SJSA1 (cell line): ENCODE results near the gene TSACC. TPM values are rescaled to one million over a fixed set of nuclear protein-coding genes. Genes with fewer than 3 reads are reported as not detected.
"Not testable (repeated sequence)": the region's sequence is repeated elsewhere in the genome, so short reads cannot be mapped to it uniquely, and the experiment has no call there.

Experiments used
- DNase-seq, 2 experiments: peaks; one replicate each; pipeline ENCODE4 v3.0.0-alpha.2; 2015 to 2020; ENCODE audit warnings: low spot score in 2 of 2, low read depth in 1 of 2
- H3K27ac ChIP-seq: fragments of 250-450 bp; sonication (Bioruptor Pico); 2 replicates; pipeline ENCODE4 v1.5.1; 2020; ENCODE audit warnings: mild to moderate bottlenecking, moderate library complexity
- H3K27me3 ChIP-seq: fragments of 250-450 bp; sonication (Bioruptor Pico); replicated peaks from 2 replicates; pipeline ENCODE4 v1.5.1; 2020; ENCODE audit warnings: mild to moderate bottlenecking, moderate library complexity
- H3K36me3 ChIP-seq: fragments of 250-450 bp; sonication (Bioruptor Pico); 2 replicates; pipeline ENCODE4 v1.5.1; 2020; ENCODE audit warnings: mild to moderate bottlenecking
- H3K4me1 ChIP-seq: fragments of 250-450 bp; sonication (Bioruptor Pico); replicated peaks from 2 replicates; pipeline ENCODE4 v1.6.1; 2021; ENCODE audit warnings: mild to moderate bottlenecking
- H3K4me3 ChIP-seq: fragments of 250-450 bp; sonication (Bioruptor Pico); 2 replicates; pipeline ENCODE4 v1.5.1; 2020; ENCODE audit warnings: mild to moderate bottlenecking
- H3K9me3 ChIP-seq: fragments of 250-450 bp; sonication (Bioruptor Pico); replicated peaks from 2 replicates; pipeline ENCODE4 v1.5.1; 2020; ENCODE audit warnings: mild to moderate bottlenecking
- total RNA-seq: library from RNA; depleted of rRNA; stranded (reverse); fragments of >200 nt; shearing (Covaris generic); gene quantifications from 2 replicates; pipeline ENCODE4 v1.2.3, GENCODE V29; 2014

TSACC gene
- total RNA-seq, 1 experiment from 2014 or later: not detected

- Histone ChIP-seq H3K36me3 (peaks cover 97% of the 10 kb centered on the region), H3K9me3 (no peaks in the 10 kb centered on the region), H3K4me1 (no peaks in the 10 kb centered on the region), H3K27ac (no peak overlapping the region), H3K4me3 (no peak overlapping the region), H3K27me3 (no peaks in the 10 kb centered on the region)
- no peak for DNase-seq
Measured at GRCh38 chr1:156320560-156320959, 17.8 kb upstream of the TSACC start.

- not testable (repeated sequence) for DNase-seq, H3K4me3 ChIP-seq, H3K9me3 ChIP-seq, H3K27ac ChIP-seq, H3K4me1 ChIP-seq, H3K27me3 ChIP-seq
- peaks cover 87% of the 10 kb centered on the region for H3K36me3 ChIP-seq
Measured at GRCh38 chr1:156323179-156323578, 15.1 kb upstream of the TSACC start.

DNA sequence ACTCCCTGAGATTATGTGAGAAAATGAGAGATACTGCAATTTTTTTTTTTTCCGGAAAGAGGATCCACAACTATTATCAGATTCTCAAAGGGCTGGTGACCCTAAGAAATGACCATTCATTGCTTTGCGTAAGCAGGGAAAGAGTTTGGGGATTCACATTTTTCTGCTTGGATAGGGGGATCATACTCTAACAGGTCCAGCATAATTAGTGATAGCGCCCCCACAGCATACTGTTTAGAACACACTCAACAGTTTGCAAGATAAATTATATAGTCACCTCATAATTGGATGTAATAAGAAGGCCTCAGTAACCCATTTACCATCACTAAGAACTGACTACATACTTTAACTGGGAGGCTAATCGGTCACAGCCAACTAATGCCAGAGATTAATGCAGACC, 2.1 kb upstream of the TSACC start:
- Histone ChIP-seq H3K4me3 (no peak overlapping the region), H3K27me3 (no peaks in the 10 kb centered on the region), H3K36me3 (peaks cover 61% of the 10 kb centered on the region), H3K4me1 (peaks cover 10% of the 10 kb centered on the region), H3K9me3 (no peaks in the 10 kb centered on the region), H3K27ac (no peak overlapping the region)
- no peak for DNase-seq

- no peak for DNase-seq
- Histone ChIP-seq H3K9me3 (no peaks in the 10 kb centered on the region), H3K27ac (no peak overlapping the region), H3K4me1 (peaks cover 10% of the 10 kb centered on the region), H3K4me3 (peak overlapping the region; percentile 57), H3K36me3 (peaks cover 50% of the 10 kb centered on the region), H3K27me3 (no peaks in the 10 kb centered on the region)
Measured at GRCh38 chr1:156337052-156337887, 1.1 kb upstream of the TSACC start.

GRCh38 chr1:156337888-156338179, 492 bp upstream of the TSACC start:
- H3K9me3 ChIP-seq: no peaks in the 10 kb centered on the region
- peaks cover 45% of the 10 kb centered on the region for H3K36me3 ChIP-seq
- no peaks in the 10 kb centered on the region for H3K27me3 ChIP-seq
- no peak overlapping the region for H3K27ac ChIP-seq
- no peak for DNase-seq
- peak overlapping the region; percentile 57 for H3K4me3 ChIP-seq
- H3K4me1 ChIP-seq: peaks cover 10% of the 10 kb centered on the region

GRCh38 chr1:156342166-156342955, 4.0 kb downstream of the TSACC start:
- H3K27ac ChIP-seq: no peak overlapping the region

DNA sequence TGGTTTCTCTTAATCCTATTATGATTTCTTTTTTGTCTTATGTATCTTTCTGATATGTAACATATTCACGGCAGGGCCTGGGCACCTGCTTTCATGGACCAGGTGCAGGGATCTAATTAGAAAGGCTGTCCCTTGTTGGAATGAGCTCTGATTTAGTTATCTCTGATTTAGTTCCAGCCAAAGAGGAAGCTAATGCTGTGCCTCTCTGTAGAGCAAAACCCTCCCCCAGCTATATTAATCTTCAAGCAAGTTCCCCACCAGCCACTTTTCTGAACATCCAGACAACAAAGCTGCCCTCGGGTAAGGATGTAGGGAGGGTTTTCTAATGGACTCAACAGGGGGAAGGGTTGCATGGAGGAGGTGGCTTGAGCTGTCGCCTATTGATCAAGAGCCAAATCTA, 6.1 kb downstream of the TSACC start:
- H3K4me1 ChIP-seq: no peaks in the 10 kb centered on the region
- H3K9me3 ChIP-seq: no peaks in the 10 kb centered on the region
- H3K27ac ChIP-seq: no peak overlapping the region
- peaks cover 22% of the 10 kb centered on the region for H3K27me3 ChIP-seq
- H3K4me3 ChIP-seq: no peak overlapping the region
- DNase-seq: no peak
- no peaks in the 10 kb centered on the region for H3K36me3 ChIP-seq

More at GRCh38 chr1:156342166-156342955, 4.0 kb downstream of the TSACC start:
- H3K4me3 ChIP-seq: no peak overlapping the region
- no peaks in the 10 kb centered on the region for H3K36me3 ChIP-seq
- no peaks in the 10 kb centered on the region for H3K4me1 ChIP-seq
- H3K9me3 ChIP-seq: no peaks in the 10 kb centered on the region
- DNase-seq: no peak
- peaks cover 14% of the 10 kb centered on the region; the same call in 1 of the 2 replicates for H3K27me3 ChIP-seq

- not testable (repeated sequence) for H3K27ac ChIP-seq, H3K36me3 ChIP-seq, H3K4me3 ChIP-seq, DNase-seq, H3K4me1 ChIP-seq, H3K9me3 ChIP-seq
- H3K27me3 ChIP-seq: peaks cover 36% of the 10 kb centered on the region
Measured at GRCh38 chr1:156346035-156346434, 7.7 kb downstream of the TSACC start.

- Histone ChIP-seq H3K4me3 (no peak overlapping the region), H3K4me1 (no peaks in the 10 kb centered on the region), H3K36me3 (no peaks in the 10 kb centered on the region), H3K9me3 (no peaks in the 10 kb centered on the region), H3K27ac (no peak overlapping the region), H3K27me3 (peaks cover 41% of the 10 kb centered on the region)
- no peak for DNase-seq
Measured at GRCh38 chr1:156346636-156347035, 8.3 kb downstream of the TSACC start.

GRCh38 chr1:156347331-156347730, 9.0 kb downstream of the TSACC start:
- H3K36me3 ChIP-seq: no peaks in the 10 kb centered on the region
- no peaks in the 10 kb centered on the region for H3K9me3 ChIP-seq
- no peak overlapping the region for H3K4me3 ChIP-seq
- H3K4me1 ChIP-seq: no peaks in the 10 kb centered on the region
- DNase-seq: no peak
- H3K27ac ChIP-seq: no peak overlapping the region
- peaks cover 41% of the 10 kb centered on the region for H3K27me3 ChIP-seq

DNA sequence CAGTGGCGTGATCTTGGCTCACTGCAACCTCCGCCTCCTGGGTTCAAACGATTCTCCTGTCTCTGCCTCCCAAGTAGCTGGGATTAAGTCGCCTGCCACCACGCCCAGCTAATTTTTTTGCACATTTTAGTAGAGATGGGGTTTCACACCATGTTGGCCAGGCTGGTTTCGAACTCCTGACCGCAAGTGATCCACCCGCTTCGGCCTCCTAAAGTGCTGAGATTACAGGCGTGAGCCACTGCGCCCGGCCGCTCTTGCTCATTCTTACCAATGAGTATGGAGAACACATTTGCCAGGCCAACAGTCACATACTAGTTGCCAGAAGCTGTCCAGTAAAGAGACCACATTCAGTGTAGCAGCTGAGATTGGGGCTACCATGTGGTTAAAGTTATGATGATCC, 14.2 kb downstream of the TSACC start:
- not testable (repeated sequence) for H3K36me3 ChIP-seq, H3K27ac ChIP-seq, DNase-seq, H3K4me3 ChIP-seq, H3K4me1 ChIP-seq, H3K9me3 ChIP-seq
- H3K27me3 ChIP-seq: peaks cover 57% of the 10 kb centered on the region

- Histone ChIP-seq H3K4me1 (no peaks in the 10 kb centered on the region), H3K27ac (no peak overlapping the region), H3K36me3 (no peaks in the 10 kb centered on the region), H3K9me3 (no peaks in the 10 kb centered on the region), H3K27me3 (peaks cover 53% of the 10 kb centered on the region), H3K4me3 (no peak overlapping the region)
- DNase-seq: no peak
Measured at GRCh38 chr1:156356262-156356874, 18.0 kb downstream of the TSACC start.

DNA sequence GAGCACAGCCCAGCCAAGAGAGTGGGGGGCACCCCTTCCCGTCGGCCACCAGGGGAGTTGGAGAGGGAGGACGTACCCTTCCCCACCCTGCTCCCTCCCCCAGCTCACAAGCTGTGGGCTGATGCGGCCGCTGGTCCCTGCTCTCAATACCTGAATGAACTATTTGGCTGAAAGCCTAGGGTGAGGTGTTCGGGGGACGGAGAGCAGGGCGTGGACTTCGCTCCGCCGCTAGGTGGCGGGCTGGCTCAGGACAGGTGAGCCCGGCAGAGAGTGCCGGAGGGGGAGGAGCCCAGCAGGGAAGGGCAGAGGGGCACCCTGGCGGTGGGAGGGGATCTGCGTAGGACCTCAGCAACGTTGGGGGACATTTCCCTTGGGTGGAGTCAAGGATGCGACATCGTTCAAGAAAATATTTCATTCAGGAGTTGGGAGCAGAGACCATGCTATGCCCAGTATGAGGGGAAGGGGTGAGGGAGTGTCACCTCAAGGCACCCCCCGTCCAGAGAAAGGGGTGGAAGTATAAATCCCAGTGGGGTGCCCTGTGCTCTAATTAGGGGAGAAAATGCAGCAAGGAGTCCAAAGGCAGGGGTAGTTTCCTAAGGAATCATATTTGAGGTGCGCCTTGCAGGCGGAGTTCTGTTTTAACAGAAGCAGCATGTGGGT, 18.7 kb downstream of the TSACC start:
- DNase-seq: no peak
- Histone ChIP-seq H3K36me3 (no peaks in the 10 kb centered on the region), H3K27me3 (peaks cover 51% of the 10 kb centered on the region), H3K9me3 (no peaks in the 10 kb centered on the region), H3K4me1 (no peaks in the 10 kb centered on the region), H3K4me3 (no peak overlapping the region), H3K27ac (no peak overlapping the region)
